ENCODE results near the gene ADGRA1.

Gene ADGRA1

GRCh38 chr10:133157662-133158436 is 70.1 kb downstream of the ADGRA1 start:
- DNase-seq (ENCODE audit: insufficient read length, low spot score) = no peak
- FAIRE-seq = no peak
- TF ChIP-seq SPI1 (IDR thresholded peaks at IDR 0.05; ENCODE audit: low read depth, low read length) (no peak), POLR2AphosphoS5 (IDR thresholded peaks at IDR 0.05; ENCODE audit: low read depth, low read length) (no peak), TAF1 (IDR thresholded peaks at IDR 0.05; ENCODE audit: low read depth, low read length) (no peak), POLR2A (IDR thresholded peaks at IDR 0.05; ENCODE audit: low read depth, low read length) (no peak), POU2F2 (IDR thresholded peaks at IDR 0.05; ENCODE audit: low read depth, low read length) (no peak), PAX5 (IDR thresholded peaks at IDR 0.05; ENCODE audit: insufficient read depth, low read length, severe bottlenecking) (no peak)

- DNase-seq (ENCODE audit: insufficient read length, low spot score) (no peak), FAIRE-seq (no peak)
- no peak for TF ChIP-seq SPI1 (IDR thresholded peaks at IDR 0.05; ENCODE audit: low read depth, low read length)
- TF ChIP-seq POU2F2 (IDR thresholded peaks at IDR 0.05; ENCODE audit: low read depth, low read length) = no peak
- no peak for TF ChIP-seq POLR2AphosphoS5 (IDR thresholded peaks at IDR 0.05; ENCODE audit: low read depth, low read length)
- TF ChIP-seq TAF1 (IDR thresholded peaks at IDR 0.05; ENCODE audit: low read depth, low read length) = no peak
- no peak for TF ChIP-seq PAX5 (IDR thresholded peaks at IDR 0.05; ENCODE audit: insufficient read depth, low read length, severe bottlenecking)
- TF ChIP-seq POLR2A (IDR thresholded peaks at IDR 0.05; ENCODE audit: low read depth, low read length) = no peak
These were observed 70.7 kb downstream of the ADGRA1 start for GRCh38 chr10:133158437-133158755.

DNA sequence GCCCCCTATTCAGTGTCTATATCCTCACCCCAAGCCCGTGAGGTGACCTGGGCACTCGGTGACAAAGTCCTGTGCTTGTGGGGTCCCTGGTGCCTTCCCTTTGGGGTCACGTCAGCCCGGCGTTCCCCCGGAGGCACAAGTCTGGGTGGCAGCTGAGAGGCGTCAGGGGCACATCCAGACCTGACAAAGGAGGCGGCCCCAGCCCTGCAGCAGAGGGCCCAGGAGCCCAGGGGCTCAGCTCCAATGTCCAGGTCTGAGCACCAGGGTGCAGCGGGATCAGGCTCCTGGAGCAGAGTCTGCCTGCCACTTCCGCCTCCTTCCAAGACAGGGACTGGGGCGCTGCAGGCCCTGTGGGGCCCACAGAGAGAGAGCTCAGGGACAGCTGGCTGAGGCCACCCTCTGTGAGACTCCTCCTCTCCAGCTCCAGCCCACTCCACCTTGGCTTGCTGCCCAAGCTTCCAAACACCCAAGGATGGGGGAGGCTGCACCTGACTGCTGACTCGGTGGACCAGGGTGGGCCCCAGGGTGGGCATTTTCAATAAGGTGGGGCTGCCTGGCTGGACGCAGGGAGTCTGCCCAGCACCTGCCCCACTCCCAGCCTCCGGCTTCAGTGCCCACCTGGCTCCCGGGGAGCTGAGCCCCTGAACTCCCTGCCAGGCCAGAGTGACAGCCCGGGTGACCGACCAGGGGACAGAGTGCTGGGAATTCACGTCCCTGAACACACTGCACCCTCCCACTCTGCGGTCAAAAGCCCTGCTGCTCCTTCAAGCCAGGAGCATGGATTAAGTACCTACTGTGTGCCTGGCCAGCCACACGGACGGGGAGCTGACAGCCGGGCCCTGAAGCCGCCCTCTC is 71.3 kb downstream of the ADGRA1 start:
- FAIRE-seq (no peak), DNase-seq (ENCODE audit: insufficient read length, low spot score) (no peak)
- no peak for TF ChIP-seq POLR2AphosphoS5 (IDR thresholded peaks at IDR 0.05; ENCODE audit: low read depth, low read length)
- TF ChIP-seq PAX5 (IDR thresholded peaks at IDR 0.05; ENCODE audit: insufficient read depth, low read length, severe bottlenecking) = no peak
- no peak for TF ChIP-seq TAF1 (IDR thresholded peaks at IDR 0.05; ENCODE audit: low read depth, low read length)
- no peak for TF ChIP-seq SPI1 (IDR thresholded peaks at IDR 0.05; ENCODE audit: low read depth, low read length)
- TF ChIP-seq POU2F2 (IDR thresholded peaks at IDR 0.05; ENCODE audit: low read depth, low read length) = no peak
- TF ChIP-seq POLR2A (IDR thresholded peaks at IDR 0.05; ENCODE audit: low read depth, low read length) = no peak

- TF ChIP-seq POLR2A (IDR thresholded peaks at IDR 0.05; ENCODE audit: low read depth, low read length) = no peak
- TF ChIP-seq TAF1 (IDR thresholded peaks at IDR 0.05; ENCODE audit: low read depth, low read length) = no peak
- no peak for TF ChIP-seq POLR2AphosphoS5 (IDR thresholded peaks at IDR 0.05; ENCODE audit: low read depth, low read length)
- TF ChIP-seq POU2F2 (IDR thresholded peaks at IDR 0.05; ENCODE audit: low read depth, low read length) = no peak
- TF ChIP-seq SPI1 (IDR thresholded peaks at IDR 0.05; ENCODE audit: low read depth, low read length) = no peak
- TF ChIP-seq PAX5 (IDR thresholded peaks at IDR 0.05; ENCODE audit: insufficient read depth, low read length, severe bottlenecking) = no peak
- DNase-seq (ENCODE audit: insufficient read length, low spot score) (no peak), FAIRE-seq (no peak)
These were observed 71.9 kb downstream of the ADGRA1 start for GRCh38 chr10:133159611-133159949.

- FAIRE-seq = no peak
- no peak for DNase-seq (ENCODE audit: insufficient read length, low spot score)
- TF ChIP-seq POLR2A (IDR thresholded peaks at IDR 0.05; ENCODE audit: low read depth, low read length) (no peak), TAF1 (IDR thresholded peaks at IDR 0.05; ENCODE audit: low read depth, low read length) (no peak), PAX5 (IDR thresholded peaks at IDR 0.05; ENCODE audit: insufficient read depth, low read length, severe bottlenecking) (no peak), POLR2AphosphoS5 (IDR thresholded peaks at IDR 0.05; ENCODE audit: low read depth, low read length) (no peak), POU2F2 (IDR thresholded peaks at IDR 0.05; ENCODE audit: low read depth, low read length) (no peak), SPI1 (IDR thresholded peaks at IDR 0.05; ENCODE audit: low read depth, low read length) (no peak)
These were observed 72.5 kb downstream of the ADGRA1 start, which contains the start of gene KNDC1 for GRCh38 chr10:133159950-133160825. Gene KNDC1 (plus strand): TSS chr10:133160219. CDS start chr10:133160468, 249 bp downstream.

GRCh38 chr10:133160826-133161471 is 73.2 kb downstream of the ADGRA1 start:
- DNase-seq (ENCODE audit: insufficient read length, low spot score) = no peak
- no peak for FAIRE-seq
- TF ChIP-seq TAF1 (IDR thresholded peaks at IDR 0.05; ENCODE audit: low read depth, low read length) (no peak), POLR2A (IDR thresholded peaks at IDR 0.05; ENCODE audit: low read depth, low read length) (no peak), POLR2AphosphoS5 (IDR thresholded peaks at IDR 0.05; ENCODE audit: low read depth, low read length) (no peak)

DNA sequence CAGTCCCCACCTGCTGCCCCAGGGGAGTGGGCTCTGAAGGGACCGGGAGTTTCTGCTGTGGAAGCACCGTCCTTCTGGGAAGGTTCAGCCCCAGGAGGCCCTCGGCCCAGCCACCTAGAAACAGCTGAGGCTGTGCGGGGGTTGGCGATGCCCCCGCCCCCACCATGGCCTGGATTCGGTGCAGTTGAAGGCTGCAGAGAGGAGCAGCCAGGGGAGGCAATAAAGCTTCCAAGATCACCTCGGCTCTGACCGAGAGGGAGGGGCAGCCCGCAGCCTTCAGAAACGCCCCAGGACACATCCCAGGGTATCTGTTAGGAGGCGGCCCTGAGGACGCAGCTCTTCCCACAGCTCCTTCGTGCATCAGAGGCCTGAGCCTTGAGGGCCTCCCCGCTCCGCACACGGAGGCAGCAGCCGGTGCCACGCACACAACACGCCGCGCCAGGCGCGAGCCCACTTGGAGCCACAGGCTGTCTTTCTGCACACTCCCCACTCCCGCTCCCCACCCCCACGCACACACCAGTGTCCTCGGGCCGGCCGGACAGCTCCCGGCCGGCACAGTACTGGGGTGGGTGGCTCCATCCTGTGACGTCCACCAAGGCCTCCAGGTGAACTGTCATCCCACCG is 73.9 kb downstream of the ADGRA1 start:
- DNase-seq (ENCODE audit: insufficient read length, low spot score) (no peak), FAIRE-seq (no peak)
- TF ChIP-seq POLR2AphosphoS5 (IDR thresholded peaks at IDR 0.05; ENCODE audit: low read depth, low read length) (no peak), PAX5 (IDR thresholded peaks at IDR 0.05; ENCODE audit: insufficient read depth, low read length, severe bottlenecking) (no peak), SPI1 (IDR thresholded peaks at IDR 0.05; ENCODE audit: low read depth, low read length) (no peak), TAF1 (IDR thresholded peaks at IDR 0.05; ENCODE audit: low read depth, low read length) (no peak), POLR2A (IDR thresholded peaks at IDR 0.05; ENCODE audit: low read depth, low read length) (no peak), POU2F2 (IDR thresholded peaks at IDR 0.05; ENCODE audit: low read depth, low read length) (no peak)

DNA sequence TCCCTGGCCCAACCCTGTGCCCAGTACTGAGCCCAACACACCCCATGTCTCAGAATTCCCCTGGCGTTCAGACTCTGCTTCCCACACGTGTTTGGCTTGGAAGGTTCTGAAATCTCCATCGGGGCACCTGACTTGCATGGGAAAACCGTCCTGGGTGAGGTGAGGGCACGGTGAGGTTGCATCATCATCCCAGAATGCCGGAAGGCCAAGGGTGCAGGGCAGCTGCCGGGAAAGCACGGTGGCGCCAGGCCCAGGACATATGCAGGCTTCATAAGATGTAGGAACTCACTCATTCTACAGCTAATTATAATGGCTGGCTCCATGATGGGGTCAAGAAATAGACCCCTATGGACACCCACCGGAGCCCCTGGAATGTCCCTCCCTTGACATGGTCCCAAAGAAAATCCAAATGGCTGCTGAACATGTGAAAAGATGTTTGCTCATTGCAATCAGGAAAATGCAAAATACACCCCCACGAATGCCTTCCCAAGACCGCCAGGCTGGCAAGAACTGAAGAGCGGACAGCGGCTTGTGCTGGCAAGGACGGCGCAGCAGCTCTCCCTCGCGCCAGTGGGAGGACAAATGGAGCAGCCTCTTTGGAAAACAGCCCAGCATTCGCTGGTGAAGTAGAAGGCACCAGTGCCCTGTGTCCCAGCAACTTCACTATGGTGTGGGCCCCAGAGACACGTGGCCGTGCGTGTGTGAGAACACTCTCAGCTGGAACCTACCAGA is 74.6 kb downstream of the ADGRA1 start:
- TF ChIP-seq SPI1 (IDR thresholded peaks at IDR 0.05; ENCODE audit: low read depth, low read length) = no peak
- TF ChIP-seq POLR2A (IDR thresholded peaks at IDR 0.05; ENCODE audit: low read depth, low read length) = no peak
- TF ChIP-seq PAX5 (IDR thresholded peaks at IDR 0.05; ENCODE audit: insufficient read depth, low read length, severe bottlenecking) = no peak
- TF ChIP-seq TAF1 (IDR thresholded peaks at IDR 0.05; ENCODE audit: low read depth, low read length) = no peak
- TF ChIP-seq POU2F2 (IDR thresholded peaks at IDR 0.05; ENCODE audit: low read depth, low read length) = no peak
- TF ChIP-seq POLR2AphosphoS5 (IDR thresholded peaks at IDR 0.05; ENCODE audit: low read depth, low read length) = no peak
- FAIRE-seq (no peak), DNase-seq (ENCODE audit: insufficient read length, low spot score) (no peak)
